Adrenal gland (tissue), 5 donors: ENCODE measurements around the gene NOS1.

ENCODE experiments used
- CTCF ChIP-seq, 6 experiments: fragments of 450-650 bp in 4 of 6; fragments of 200-600 bp in 2 of 6; sonication (generic) in 1 of 6; IDR thresholded peaks; 1 replicate in 5 of 6; 2 replicates in 1 of 6; pipeline versions ENCODE4 v1.5.1 to v1.8.0; 2016 to 2021; ENCODE audit warnings: antibody characterized with exemption in 6 of 6, mild to moderate bottlenecking in 2 of 6, moderate library complexity in 1 of 6
- POLR2A ChIP-seq, 2 donors: fragments of 450-650 bp; IDR thresholded peaks; one replicate each; pipeline ENCODE4 v1.6.1; 2017; ENCODE audit warnings: antibody characterized with exemption in 2 of 2, mild to moderate bottlenecking in 2 of 2, moderate library complexity in 1 of 2
- donor health status: DM: no; HTN: no; CAD: no.

GRCh38 chr12:117171499-117172162 is 189.8 kb downstream of the NOS1 start:
- TF ChIP-seq CTCF (IDR thresholded peaks at IDR 0.05) (no peak), POLR2A (IDR thresholded peaks at IDR 0.05) (no peak)
